ENCODE data around the gene RAB44. TPM values are rescaled to one million over a fixed set of nuclear protein-coding genes. Genes with fewer than 3 reads are reported as not detected.
A peak's percentile ranks its signal among the peaks of the same experiment; 100 is the strongest.

The RAB44 gene
- total and polyA plus RNA-seq, 9 of the 15 experiments (the other 6 are each of a cell fraction or from before 2014, with no cell fraction given) = not detected

DNA sequence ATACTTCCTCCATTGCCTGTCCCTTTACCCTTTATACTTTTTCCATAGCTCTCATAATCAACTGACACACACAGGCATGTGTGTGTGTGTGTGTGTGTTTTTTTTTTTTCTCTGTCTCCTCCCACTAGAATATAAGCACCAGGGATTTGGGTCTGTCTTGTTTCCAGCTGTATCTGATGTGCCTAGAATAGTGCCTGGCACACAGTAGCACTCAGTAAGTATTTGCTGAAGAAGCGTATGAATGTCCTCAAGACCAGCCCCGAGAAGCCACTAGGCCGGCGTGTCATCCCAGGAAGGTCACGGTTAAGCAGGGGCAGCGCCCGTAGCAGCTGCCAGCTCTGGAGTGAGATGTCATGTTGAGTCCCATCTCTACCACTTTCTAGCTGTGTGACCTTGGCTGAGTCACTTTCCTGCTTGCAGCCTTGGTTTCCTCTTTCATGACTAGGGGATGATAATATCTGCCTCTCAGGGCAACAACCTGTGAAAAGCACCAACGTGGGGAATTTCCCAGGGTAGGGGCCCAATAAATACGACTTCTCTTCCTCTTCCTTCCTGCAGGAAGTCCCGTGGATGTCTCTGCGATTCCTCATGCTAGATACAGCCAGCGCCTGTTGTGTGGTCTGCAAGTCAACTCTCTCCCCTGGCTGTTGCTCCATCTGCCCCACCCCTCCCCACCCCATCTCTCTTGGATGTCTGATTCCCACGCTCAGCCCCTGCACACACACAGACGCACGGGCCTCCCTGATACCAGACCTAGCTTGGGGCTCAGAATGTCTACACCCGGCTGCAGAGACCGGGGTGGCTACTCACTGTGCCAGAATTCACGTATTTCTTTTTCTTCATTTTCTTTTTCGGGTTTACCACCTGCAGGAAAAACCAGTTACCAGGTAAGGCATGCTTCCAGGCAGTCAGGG is 58.1 kb downstream of the RAB44 start (continued):
- TF ChIP-seq, protein P1, sequence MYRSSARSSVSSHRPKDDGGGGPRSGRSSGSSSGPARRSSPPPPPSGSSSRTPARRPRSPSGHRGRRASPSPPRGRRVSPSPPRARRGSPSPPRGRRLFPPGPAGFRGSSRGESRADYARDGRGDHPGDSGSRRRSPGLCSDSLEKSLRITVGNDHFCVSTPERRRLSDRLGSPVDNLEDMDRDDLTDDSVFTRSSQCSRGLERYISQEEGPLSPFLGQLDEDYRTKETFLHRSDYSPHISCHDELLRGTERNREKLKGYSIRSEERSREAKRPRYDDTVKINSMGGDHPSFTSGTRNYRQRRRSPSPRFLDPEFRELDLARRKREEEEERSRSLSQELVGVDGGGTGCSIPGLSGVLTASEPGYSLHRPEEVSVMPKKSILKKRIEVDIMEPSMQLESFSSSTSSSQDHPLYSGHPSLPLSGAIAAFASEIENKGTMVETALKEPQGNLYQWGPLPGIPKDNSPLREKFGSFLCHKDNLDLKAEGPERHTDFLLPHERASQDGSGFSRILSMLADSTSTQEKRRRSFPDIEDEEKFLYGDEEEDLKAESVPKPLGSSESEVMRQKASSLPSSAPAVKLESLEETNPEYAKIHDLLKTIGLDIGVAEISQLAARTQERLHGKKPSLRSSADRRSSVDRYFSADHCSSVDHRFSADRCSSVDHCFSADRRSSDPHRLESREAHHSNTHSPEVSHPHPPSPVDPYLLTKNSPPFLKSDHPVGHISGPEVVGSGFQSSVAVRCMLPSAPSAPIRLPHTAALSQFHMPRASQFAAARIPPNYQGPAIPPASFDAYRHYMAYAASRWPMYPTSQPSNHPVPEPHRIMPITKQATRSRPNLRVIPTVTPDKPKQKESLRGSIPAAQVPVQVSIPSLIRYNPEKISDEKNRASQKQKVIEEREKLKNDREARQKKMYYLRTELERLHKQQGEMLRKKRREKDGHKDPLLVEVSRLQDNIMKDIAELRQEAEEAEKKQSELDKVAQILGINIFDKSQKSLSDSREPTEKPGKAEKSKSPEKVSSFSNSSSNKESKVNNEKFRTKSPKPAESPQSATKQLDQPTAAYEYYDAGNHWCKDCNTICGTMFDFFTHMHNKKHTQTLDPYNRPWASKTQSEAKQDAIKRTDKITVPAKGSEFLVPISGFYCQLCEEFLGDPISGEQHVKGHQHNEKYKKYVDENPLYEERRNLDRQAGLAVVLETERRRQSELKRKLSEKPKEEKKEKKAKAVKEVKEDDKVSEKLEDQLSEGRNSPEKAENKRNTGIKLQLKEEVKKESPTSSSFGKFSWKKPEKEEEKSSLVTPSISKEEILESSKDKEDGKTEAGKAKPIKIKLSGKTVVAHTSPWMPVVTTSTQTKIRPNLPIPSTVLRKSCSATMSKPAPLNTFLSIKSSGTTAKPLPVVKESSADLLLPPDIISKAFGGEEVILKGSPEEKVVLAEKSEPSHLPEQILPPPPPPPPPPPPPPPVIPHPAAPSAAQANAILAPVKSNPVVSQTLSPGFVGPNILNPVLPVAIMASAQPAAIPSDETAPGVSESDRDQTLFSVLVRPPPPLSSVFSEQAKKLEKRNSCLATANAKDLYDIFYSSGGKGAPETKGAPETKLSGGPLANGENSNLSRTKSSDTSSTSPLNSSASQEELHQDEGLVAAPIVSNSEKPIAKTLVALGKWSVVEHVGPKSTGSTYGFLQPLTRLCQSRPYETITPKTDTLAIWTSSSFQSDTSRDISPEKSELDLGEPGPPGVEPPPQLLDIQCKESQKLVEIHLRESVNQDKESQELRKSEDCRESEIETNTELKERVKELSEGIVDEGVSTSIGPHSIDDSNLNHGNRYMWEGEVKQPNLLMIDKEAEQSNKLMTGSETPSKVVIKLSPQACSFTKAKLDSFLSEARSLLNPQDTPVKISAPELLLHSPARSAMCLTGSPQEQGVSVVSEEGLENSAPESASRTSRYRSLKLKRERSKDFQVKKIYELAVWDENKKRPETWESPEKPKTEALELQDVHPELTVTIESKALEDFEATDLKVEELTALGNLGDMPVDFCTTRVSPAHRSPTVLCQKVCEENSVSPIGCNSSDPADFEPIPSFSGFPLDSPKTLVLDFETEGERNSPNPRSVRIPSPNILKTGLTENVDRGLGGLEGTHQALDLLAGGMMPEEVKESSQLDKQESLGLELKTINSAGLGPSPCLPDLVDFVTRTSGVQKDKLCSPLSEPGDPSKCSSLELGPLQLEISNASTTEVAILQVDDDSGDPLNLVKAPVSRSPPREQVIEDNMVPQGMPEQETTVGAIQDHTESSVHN (IDR thresholded peaks at IDR 0.05; ENCODE audit: borderline replicate concordance in 1 of 2, low read depth in 1 of 2) = no peak
- TF ChIP-seq TARDBP (IDR thresholded peaks at IDR 0.05) = no peak
- TF ChIP-seq, protein P2, sequence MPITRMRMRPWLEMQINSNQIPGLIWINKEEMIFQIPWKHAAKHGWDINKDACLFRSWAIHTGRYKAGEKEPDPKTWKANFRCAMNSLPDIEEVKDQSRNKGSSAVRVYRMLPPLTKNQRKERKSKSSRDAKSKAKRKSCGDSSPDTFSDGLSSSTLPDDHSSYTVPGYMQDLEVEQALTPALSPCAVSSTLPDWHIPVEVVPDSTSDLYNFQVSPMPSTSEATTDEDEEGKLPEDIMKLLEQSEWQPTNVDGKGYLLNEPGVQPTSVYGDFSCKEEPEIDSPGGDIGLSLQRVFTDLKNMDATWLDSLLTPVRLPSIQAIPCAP (CRISPR knock-in tag; IDR thresholded peaks at IDR 0.05; ENCODE audit: borderline replicate concordance) = no peak
- TF ChIP-seq FOXK2 (conservative IDR thresholded peaks at IDR 0.05 in 1 of 2, IDR thresholded peaks at IDR 0.05 in 1 of 2; ENCODE audit: low read depth in 2 of 2) = 0 out of 4 replicates have a peak, but pooled peaks of 1 of the 2 experiments have one; percentile 12
- TF ChIP-seq, protein P3, sequence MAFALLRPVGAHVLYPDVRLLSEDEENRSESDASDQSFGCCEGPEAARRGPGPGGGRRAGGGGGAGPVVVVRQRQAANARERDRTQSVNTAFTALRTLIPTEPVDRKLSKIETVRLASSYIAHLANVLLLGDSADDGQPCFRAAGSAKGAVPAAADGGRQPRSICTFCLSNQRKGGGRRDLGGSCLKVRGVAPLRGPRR (CRISPR knock-in tag; IDR thresholded peaks at IDR 0.05) = no peak

Data from K562 (cell line).